Testis (tissue), 3 donors: Measurements from ENCODE around the gene PLCB3. TPM values are rescaled to one million over a fixed set of nuclear protein-coding genes. Genes with fewer than 3 reads are reported as not detected.

Source experiments
- DNase-seq: peaks from one replicate; pipeline ENCODE4 v3.0.0-alpha.2; 2019
- H3K27ac ChIP-seq, 2 donors: fragments of 200-600 bp; sonication (generic); one replicate each; pipeline ENCODE4 v1.5.1; 2019
- H3K27me3 ChIP-seq: fragments of 200-600 bp; sonication (generic); one replicate; pipeline ENCODE4 v1.5.1; 2019
- H3K36me3 ChIP-seq: fragments of 200-600 bp; sonication (generic); one replicate; pipeline ENCODE4 v1.5.1; 2017; ENCODE audit warnings: low read depth; ENCODE audit errors: missing control alignments
- H3K4me1 ChIP-seq: fragments of 200-600 bp; sonication (generic); one replicate; pipeline ENCODE4 v1.5.1; 2019
- H3K4me3 ChIP-seq, 2 donors: fragments of 200-600 bp; sonication (generic); one replicate each; pipeline ENCODE4 v1.5.1; 2017 to 2019
- H3K9me3 ChIP-seq: fragments of 200-600 bp; sonication (generic); one replicate; pipeline ENCODE4 v1.5.1; 2017
- POLR2A ChIP-seq: fragments of 450-650 bp; IDR thresholded peaks from one replicate; pipeline ENCODE4 v1.6.1; 2017; ENCODE audit warnings: antibody characterized with exemption, mild to moderate bottlenecking, moderate library complexity
- WGBS, 2 donors: methylation state at CpG; one replicate each; pipeline ENCODE4 v1.1.5; 2018; 5-methylcytosine and 5-hydroxymethylcytosine counted together
- intact Hi-C: fragments of 100-400 bp; cut with DNase I; formaldehyde crosslinking; loops from one replicate; pipeline ENCODE4 v1.15.1; 2023; ENCODE audit warnings: low total_unique reads
- polyA plus RNA-seq: library from polyadenylated mRNA; stranded (reverse); fragments of 350-450 nt; fragmentation: Illumina TruSeq; extraction: RNeasy Lipid Tissue Mini Kit (QIAGEN cat#74804); gene quantifications from one replicate; pipeline ENCODE4 v1.2.3, GENCODE V29; 2014; ENCODE audit warnings: low read depth, low replicate concordance; ENCODE audit not compliant: insufficient read depth
- total RNA-seq, 2 donors: library from RNA; depleted of rRNA; stranded (reverse); fragments of >200 nt; gene quantifications; one replicate each; pipeline ENCODE4 v1.2.3, GENCODE V29; 2016
- TF ChIP-seq, protein P1 (sequence below), 3 experiments: fragments of 450-650 bp in 2 of 3; fragments of 200-600 bp in 1 of 3; sonication (generic) in 1 of 3; IDR thresholded peaks; one replicate each; pipeline ENCODE4 v1.5.1; 2016 to 2019; ENCODE audit warnings: antibody characterized with exemption in 3 of 3, mild to moderate bottlenecking in 2 of 3, moderate library complexity in 1 of 3

Gene PLCB3
- total and polyA plus RNA-seq, 3 donors from 2014 or later, result 14.2 to 45.4 (median 29.6) TPM

DNA sequence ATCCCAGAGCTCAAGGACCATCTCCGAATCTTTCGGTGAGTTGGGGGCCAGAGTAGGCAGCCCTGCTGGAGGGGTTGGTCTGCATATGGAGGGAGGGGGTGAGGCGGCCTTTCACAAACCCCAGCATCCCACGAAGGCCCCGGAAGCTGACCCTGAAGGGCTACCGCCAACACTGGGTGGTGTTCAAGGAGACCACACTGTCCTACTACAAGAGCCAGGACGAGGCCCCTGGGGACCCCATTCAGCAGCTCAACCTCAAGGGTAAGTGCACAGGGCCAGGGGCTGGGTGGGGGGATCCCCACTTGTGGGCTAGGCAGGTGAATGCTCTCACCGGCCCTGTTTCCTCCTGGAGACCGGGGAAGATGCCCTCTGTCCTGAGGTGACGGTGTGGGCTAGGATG, 31.6 kb upstream of the PLCB3 start:
- Histone ChIP-seq H3K4me1 (peaks cover 8% of the 10 kb centered on the region), H3K36me3 (no peaks in the 10 kb centered on the region), H3K9me3 (no peaks in the 10 kb centered on the region), H3K27ac (no peak overlapping the region), H3K27me3 (no peaks in the 10 kb centered on the region), H3K4me3 (no peak overlapping the region)
- 87 to 92% methylated on average over 4 to 10 of the region's 10 CpGs for WGBS, 2 donors
- no peak for DNase-seq
- TF ChIP-seq, protein P1, sequence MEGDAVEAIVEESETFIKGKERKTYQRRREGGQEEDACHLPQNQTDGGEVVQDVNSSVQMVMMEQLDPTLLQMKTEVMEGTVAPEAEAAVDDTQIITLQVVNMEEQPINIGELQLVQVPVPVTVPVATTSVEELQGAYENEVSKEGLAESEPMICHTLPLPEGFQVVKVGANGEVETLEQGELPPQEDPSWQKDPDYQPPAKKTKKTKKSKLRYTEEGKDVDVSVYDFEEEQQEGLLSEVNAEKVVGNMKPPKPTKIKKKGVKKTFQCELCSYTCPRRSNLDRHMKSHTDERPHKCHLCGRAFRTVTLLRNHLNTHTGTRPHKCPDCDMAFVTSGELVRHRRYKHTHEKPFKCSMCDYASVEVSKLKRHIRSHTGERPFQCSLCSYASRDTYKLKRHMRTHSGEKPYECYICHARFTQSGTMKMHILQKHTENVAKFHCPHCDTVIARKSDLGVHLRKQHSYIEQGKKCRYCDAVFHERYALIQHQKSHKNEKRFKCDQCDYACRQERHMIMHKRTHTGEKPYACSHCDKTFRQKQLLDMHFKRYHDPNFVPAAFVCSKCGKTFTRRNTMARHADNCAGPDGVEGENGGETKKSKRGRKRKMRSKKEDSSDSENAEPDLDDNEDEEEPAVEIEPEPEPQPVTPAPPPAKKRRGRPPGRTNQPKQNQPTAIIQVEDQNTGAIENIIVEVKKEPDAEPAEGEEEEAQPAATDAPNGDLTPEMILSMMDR (IDR thresholded peaks at IDR 0.05), result no peak
- intact Hi-C loops, result no loop called here

GRCh38 chr11:64220271-64220670, 31.1 kb upstream of the PLCB3 start:
- 86 to 87% methylated on average over 9 to 17 of the region's 17 CpGs for WGBS, 2 donors
- Histone ChIP-seq H3K27me3 (no peaks in the 10 kb centered on the region), H3K27ac (no peak overlapping the region), H3K4me3 (no peak overlapping the region), H3K9me3 (no peaks in the 10 kb centered on the region), H3K36me3 (no peaks in the 10 kb centered on the region), H3K4me1 (peaks cover 13% of the 10 kb centered on the region)
- no peak for DNase-seq
- intact Hi-C loops, result no loop called here
- TF ChIP-seq, protein P1 (IDR thresholded peaks at IDR 0.05), result no peak
- TF ChIP-seq POLR2A, result no peak

DNA sequence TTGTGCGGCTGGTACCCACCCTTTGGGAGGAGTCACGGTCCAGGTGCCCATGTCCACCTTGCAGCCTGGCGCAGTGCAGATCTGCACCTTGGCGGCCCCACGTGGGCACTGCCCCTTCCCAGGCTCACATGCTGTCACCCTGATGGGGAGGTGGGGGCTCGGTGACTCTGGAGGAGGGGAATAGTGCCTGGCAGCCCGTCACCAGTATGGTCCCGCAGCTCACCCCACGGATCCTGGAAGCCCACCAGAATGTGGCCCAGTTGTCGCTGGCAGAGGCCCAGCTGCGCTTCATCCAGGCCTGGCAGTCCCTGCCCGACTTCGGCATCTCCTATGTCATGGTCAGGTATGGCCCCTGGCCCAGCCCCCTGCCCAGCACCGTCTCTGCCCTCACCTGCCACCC, 30.5 kb upstream of the PLCB3 start:
- Histone ChIP-seq H3K9me3 (no peaks in the 10 kb centered on the region), H3K4me1 (peaks cover 18% of the 10 kb centered on the region), H3K27me3 (no peaks in the 10 kb centered on the region), H3K27ac (no peak overlapping the region), H3K36me3 (no peaks in the 10 kb centered on the region), H3K4me3 (no peak overlapping the region)
- WGBS, 2 donors, result 88 to 94% methylated on average over 6 to 14 of the region's 14 CpGs
- DNase-seq, result no peak
- intact Hi-C loops, result no loop called here
- TF ChIP-seq, protein P1 (IDR thresholded peaks at IDR 0.05), result no peak
- no peak for TF ChIP-seq POLR2A

GRCh38 chr11:64222651-64223000, 28.7 kb upstream of the PLCB3 start:
- TF ChIP-seq, protein P1 (IDR thresholded peaks at IDR 0.05), result no peak
- no peak for TF ChIP-seq POLR2A
- H3K36me3 ChIP-seq, result no peaks in the 10 kb centered on the region
- peaks cover 30% of the 10 kb centered on the region for H3K4me1 ChIP-seq
- H3K27ac ChIP-seq, result no peak overlapping the region
- WGBS, 2 donors, result 61 to 64% methylated on average over 9 of the region's 9 CpGs
- intact Hi-C loops, result no loop called here
- H3K27me3 ChIP-seq, result no peaks in the 10 kb centered on the region
- no peak for DNase-seq
- no peaks in the 10 kb centered on the region for H3K9me3 ChIP-seq
- no peak overlapping the region for H3K4me3 ChIP-seq

GRCh38 chr11:64223001-64223651, 28.2 kb upstream of the PLCB3 start:
- intact Hi-C loops, result no loop called here
- no peaks in the 10 kb centered on the region for H3K36me3 ChIP-seq
- no peak for DNase-seq
- WGBS, 2 donors, result 78 to 80% methylated on average over 13 to 24 of the region's 24 CpGs
- H3K9me3 ChIP-seq, result no peaks in the 10 kb centered on the region
- TF ChIP-seq, protein P1 (IDR thresholded peaks at IDR 0.05), result no peak
- no peak for TF ChIP-seq POLR2A
- H3K27ac ChIP-seq, result no peak overlapping the region
- H3K27me3 ChIP-seq, result no peaks in the 10 kb centered on the region
- H3K4me3 ChIP-seq, result no peak overlapping the region
- peaks cover 32% of the 10 kb centered on the region for H3K4me1 ChIP-seq
